SU-DHL-6 (cell line): ENCODE measurements around the gene ENTREP3.

Experiments used
- CTCF ChIP-seq: fragments of 200-600 bp; sonication (generic); IDR thresholded peaks from one replicate; pipeline ENCODE4 v1.5.1; 2017; ENCODE audit warnings: antibody characterized with exemption, mild to moderate bottlenecking, low read length, moderate library complexity; ENCODE audit not compliant: insufficient read depth, poor library complexity, severe bottlenecking
- EZH2phosphoT487 ChIP-seq: fragments of 200-600 bp; sonication (generic), shearing (Covaris generic); conservative IDR thresholded peaks from 2 replicates; pipeline ENCODE4 v1.6.1; 2018; ENCODE audit warnings: mild to moderate bottlenecking, antibody characterized with exemption, low read length, moderate library complexity, mixed read lengths

- TF ChIP-seq CTCF (no peak), EZH2phosphoT487 (no peak)
Measured at GRCh38 chr1:155273343-155274245, 18.3 kb upstream of the ENTREP3 start, which contains the start of gene CLK2.
